Activated B cell treated with CpG ODN at 0.5 μM for 24 hours (primary cell): ENCODE data around the gene CCT6B. TPM values are rescaled to one million over a fixed set of nuclear protein-coding genes. Genes with fewer than 3 reads are reported as not detected.

Experiments used
- ATAC-seq: fragments of 200-7000 bp; cut with Tn5 transposase; one replicate; pipeline ENCODE4 v1.10.0; 2021; ENCODE audit warnings: low read depth, mild to moderate bottlenecking, moderate library complexity
- CTCF ChIA-PET: fragments of 350-600 bp; sonication (Branson Sonifier 250); formaldehyde crosslinking; loops from one replicate; lab custom pipeline; 2021; ENCODE audit warnings: antibody characterized with exemption; lab: Charles Lee
- POLR2A ChIA-PET: fragments of 350-600 bp; sonication (Branson Sonifier 250); formaldehyde crosslinking; loops from one replicate; lab custom pipeline; 2021; ENCODE audit warnings: antibody characterized with exemption; lab: Charles Lee
- DNase-seq: peaks from one replicate; pipeline ENCODE4 v3.0.0; 2022
- H3K27ac Mint-ChIP-seq: one replicate; pipeline ENCODE4 v1.8.0; 2020; ENCODE audit warnings: mixed read lengths
- H3K27me3 Mint-ChIP-seq: one replicate; pipeline ENCODE4 v1.8.0; 2021; ENCODE audit warnings: mixed read lengths
- H3K36me3 Mint-ChIP-seq: one replicate; pipeline ENCODE4 v1.8.0; 2021; ENCODE audit warnings: low read depth, mixed read lengths
- H3K4me1 Mint-ChIP-seq: one replicate; pipeline ENCODE4 v1.8.0; 2021; ENCODE audit warnings: mixed read lengths
- H3K4me3 Mint-ChIP-seq: one replicate; pipeline ENCODE4 v1.8.0; 2020; ENCODE audit warnings: mild to moderate bottlenecking, mixed read lengths
- H3K9me3 Mint-ChIP-seq: one replicate; pipeline ENCODE4 v1.8.0; 2020; ENCODE audit warnings: mixed read lengths
- intact Hi-C: fragments of 100-400 bp; cut with micrococcal nuclease; formaldehyde crosslinking; loops from one replicate; pipeline ENCODE4 v1.15.1; 2024
- total RNA-seq: library from RNA; stranded (reverse); gene quantifications from 2 replicates; pipeline ENCODE4 v1.2.3, GENCODE V29; 2022
- TF ChIP-seq, protein P1 (sequence below): fragments of 200-600 bp; IDR thresholded peaks from one replicate; pipeline ENCODE4 v1.8.0; 2022; ENCODE audit warnings: antibody characterized with exemption, mild to moderate bottlenecking

CCT6B gene
- total RNA-seq, 1 donor from 2014 or later, result 2.1 TPM

DNA sequence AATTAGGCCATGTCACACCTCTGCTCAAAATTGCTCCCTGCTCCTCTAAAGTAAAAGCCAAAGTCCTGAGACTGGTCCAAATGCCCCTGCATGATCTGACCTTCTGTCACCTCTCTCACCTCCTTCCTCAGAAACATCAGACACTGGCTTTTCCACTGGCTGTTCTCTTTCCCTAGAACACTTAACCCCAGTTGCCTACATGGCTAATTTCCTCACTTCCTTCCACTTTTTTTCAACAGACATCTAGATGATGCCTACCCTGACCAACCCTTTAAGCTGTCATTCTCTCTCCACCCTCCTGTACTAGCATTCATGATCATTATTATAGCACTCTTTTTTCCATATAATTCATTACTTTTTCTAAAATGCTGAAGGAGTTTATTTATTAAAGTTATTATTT is 31.0 kb downstream of the CCT6B start:
- ChIA-PET CTCF (interaction anchor here (0.7 kb wide), 1 partner anchor 52 kb away, joined by 3 read pairs; no protein-coding TSS in a partner anchor), POLR2A (no interaction called here)
- H3K27me3 Mint-ChIP-seq, result no peaks in the 10 kb centered on the region
- H3K27ac Mint-ChIP-seq, result no peak overlapping the region
- H3K36me3 Mint-ChIP-seq, result no peaks in the 10 kb centered on the region
- no peaks in the 10 kb centered on the region for H3K9me3 Mint-ChIP-seq
- DNase-seq, result no peak
- TF ChIP-seq, protein P1, sequence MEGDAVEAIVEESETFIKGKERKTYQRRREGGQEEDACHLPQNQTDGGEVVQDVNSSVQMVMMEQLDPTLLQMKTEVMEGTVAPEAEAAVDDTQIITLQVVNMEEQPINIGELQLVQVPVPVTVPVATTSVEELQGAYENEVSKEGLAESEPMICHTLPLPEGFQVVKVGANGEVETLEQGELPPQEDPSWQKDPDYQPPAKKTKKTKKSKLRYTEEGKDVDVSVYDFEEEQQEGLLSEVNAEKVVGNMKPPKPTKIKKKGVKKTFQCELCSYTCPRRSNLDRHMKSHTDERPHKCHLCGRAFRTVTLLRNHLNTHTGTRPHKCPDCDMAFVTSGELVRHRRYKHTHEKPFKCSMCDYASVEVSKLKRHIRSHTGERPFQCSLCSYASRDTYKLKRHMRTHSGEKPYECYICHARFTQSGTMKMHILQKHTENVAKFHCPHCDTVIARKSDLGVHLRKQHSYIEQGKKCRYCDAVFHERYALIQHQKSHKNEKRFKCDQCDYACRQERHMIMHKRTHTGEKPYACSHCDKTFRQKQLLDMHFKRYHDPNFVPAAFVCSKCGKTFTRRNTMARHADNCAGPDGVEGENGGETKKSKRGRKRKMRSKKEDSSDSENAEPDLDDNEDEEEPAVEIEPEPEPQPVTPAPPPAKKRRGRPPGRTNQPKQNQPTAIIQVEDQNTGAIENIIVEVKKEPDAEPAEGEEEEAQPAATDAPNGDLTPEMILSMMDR, result no peak
- ATAC-seq, result no peak
- no peak overlapping the region for H3K4me3 Mint-ChIP-seq
- H3K4me1 Mint-ChIP-seq, result no peaks in the 10 kb centered on the region
- intact Hi-C loops, result no loop called here

DNA sequence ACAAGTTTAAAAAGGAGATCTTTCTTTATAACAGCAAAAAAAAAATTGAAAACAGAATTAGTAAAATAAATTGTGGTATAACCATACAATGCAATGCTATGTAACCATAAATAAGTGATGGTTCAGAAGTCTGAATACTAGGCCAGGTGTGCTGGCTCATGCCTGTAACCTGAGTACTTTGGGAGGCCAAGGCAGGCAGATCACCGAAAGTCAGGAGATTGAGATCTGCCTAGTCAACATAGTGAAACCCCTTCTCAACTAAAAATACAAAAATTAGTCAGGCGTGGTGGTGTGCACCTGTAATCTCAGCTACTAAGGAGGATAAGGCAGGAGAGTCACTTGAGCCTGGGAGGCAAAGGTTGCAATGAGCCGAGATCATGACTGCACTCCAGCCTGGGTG is 34.6 kb downstream of the CCT6B start:
- DNase-seq (no peak), ATAC-seq (no peak)
- Mint-ChIP-seq H3K27ac (no peak overlapping the region), H3K4me1 (no peaks in the 10 kb centered on the region), H3K36me3 (no peaks in the 10 kb centered on the region), H3K4me3 (no peak overlapping the region), H3K9me3 (no peaks in the 10 kb centered on the region), H3K27me3 (no peaks in the 10 kb centered on the region)
- intact Hi-C loops, result no loop called here
- ChIA-PET CTCF (no interaction called here), POLR2A (no interaction called here)
- TF ChIP-seq, protein P1, result no peak

DNA sequence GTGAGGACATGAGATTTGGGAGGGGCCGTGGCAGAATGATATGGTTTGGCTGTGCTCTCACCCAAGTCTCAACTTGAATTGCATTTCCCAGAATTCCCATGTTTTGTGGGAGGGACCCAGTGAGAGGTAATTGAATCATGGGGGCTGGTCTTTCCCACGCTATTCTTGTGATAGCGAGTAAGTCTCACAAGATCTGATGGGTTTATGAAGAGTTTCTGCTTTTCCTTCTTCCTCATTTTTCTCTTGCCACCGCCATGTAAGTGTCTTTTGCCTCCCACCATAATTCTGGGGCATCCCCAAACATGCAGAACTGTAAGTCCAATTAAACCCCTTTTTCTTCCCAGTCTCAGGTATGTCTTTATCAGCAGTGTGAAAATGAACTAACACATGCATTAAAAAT is 40.6 kb downstream of the CCT6B start:
- ChIA-PET POLR2A (no interaction called here), CTCF (no interaction called here)
- ATAC-seq, result no peak
- no peaks in the 10 kb centered on the region for H3K4me1 Mint-ChIP-seq
- TF ChIP-seq, protein P1, result no peak
- H3K27me3 Mint-ChIP-seq, result peaks cover 10% of the 10 kb centered on the region
- DNase-seq, result no peak
- no peak overlapping the region for H3K27ac Mint-ChIP-seq
- intact Hi-C loops, result no loop called here
- H3K9me3 Mint-ChIP-seq, result no peaks in the 10 kb centered on the region
- no peak overlapping the region for H3K4me3 Mint-ChIP-seq
- H3K36me3 Mint-ChIP-seq, result no peaks in the 10 kb centered on the region

DNA sequence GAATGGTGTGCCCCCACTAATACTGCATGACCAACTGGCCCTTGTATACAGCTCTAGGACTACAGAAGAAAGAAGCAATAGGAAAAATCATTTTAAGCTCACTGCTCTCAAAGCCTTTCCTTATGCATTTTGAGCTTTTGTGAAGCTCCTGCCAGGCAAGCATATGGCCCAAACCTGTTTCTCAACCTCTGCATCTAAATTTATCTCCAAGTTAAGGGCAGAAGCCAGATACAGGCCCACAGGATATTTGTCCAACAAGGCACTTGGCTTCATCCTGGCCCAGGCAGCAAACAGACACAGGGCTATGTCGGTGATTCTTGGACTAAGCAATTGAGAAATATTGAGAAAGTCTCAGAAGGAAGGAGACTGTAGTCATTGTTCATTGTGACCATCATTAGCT is 43.9 kb downstream of the CCT6B start:
- Mint-ChIP-seq H3K4me1 (peaks cover 4% of the 10 kb centered on the region), H3K27me3 (peaks cover 10% of the 10 kb centered on the region), H3K9me3 (no peaks in the 10 kb centered on the region), H3K4me3 (no peak overlapping the region), H3K36me3 (no peaks in the 10 kb centered on the region), H3K27ac (no peak overlapping the region)
- no peak for ATAC-seq
- TF ChIP-seq, protein P1, result no peak
- intact Hi-C loops, result no loop called here
- ChIA-PET CTCF (no interaction called here), POLR2A (no interaction called here)
- DNase-seq, result no peak

DNA sequence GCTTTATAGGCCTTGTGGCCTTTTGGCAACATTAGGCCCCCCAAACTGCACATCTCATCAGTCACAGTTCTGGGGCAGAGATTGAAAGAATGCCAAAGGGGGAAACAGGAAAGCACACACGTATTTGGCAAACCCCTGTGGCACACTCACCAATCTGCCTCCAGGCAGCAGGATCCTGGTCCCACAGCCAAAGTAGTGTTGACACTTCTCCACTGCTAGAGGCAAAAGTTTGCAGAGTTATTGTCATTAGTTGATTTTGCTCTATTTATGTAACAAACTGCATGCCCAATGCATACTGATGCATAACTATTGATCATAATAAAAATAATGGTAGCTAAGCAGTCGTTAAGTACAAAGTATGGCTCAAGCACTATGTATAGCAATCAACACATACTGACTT is 45.1 kb downstream of the CCT6B start:
- peaks cover 10% of the 10 kb centered on the region for H3K27me3 Mint-ChIP-seq
- TF ChIP-seq, protein P1, result no peak
- ChIA-PET CTCF (no interaction called here), POLR2A (no interaction called here)
- peaks cover 4% of the 10 kb centered on the region for H3K4me1 Mint-ChIP-seq
- ATAC-seq (no peak), DNase-seq (no peak)
- intact Hi-C loops, result no loop called here
- no peak overlapping the region for H3K4me3 Mint-ChIP-seq
- no peak overlapping the region for H3K27ac Mint-ChIP-seq
- H3K9me3 Mint-ChIP-seq, result no peaks in the 10 kb centered on the region
- H3K36me3 Mint-ChIP-seq, result no peaks in the 10 kb centered on the region
